SK-N-SH (cell line): ENCODE measurements around the gene SCGB1D2. TPM values are rescaled to one million over a fixed set of nuclear protein-coding genes. Genes with fewer than 3 reads are reported as not detected.

Source experiments
- CTCF ChIA-PET: fragments of 300-600, 350-600 bp; formaldehyde crosslinking; extraction: SDS; loops from one replicate; lab custom pipeline; 2021; lab: Yijun Ruan, JAX
- POLR2A ChIA-PET: fragments of 350-600 bp; sonication (Branson Sonifier 250); formaldehyde crosslinking; extraction: SDS; loops from one replicate; lab custom pipeline; 2020; ENCODE audit warnings: antibody characterized with exemption, inconsistent platforms; lab: Yijun Ruan, JAX
- DNase-seq: peaks from one replicate; pipeline ENCODE4 v3.0.0; 2012
- H2AFZ ChIP-seq: fragments of 200-600 bp; sonication (generic); 2 replicates; pipeline ENCODE4 v1.8.1; 2016; ENCODE audit warnings: antibody characterized with exemption, mild to moderate bottlenecking, low read depth
- H3F3A ChIP-seq: fragments of 200-600 bp; sonication (generic); replicated peaks from 2 replicates; pipeline ENCODE3; 2016; ENCODE audit warnings: antibody characterized with exemption, mild to moderate bottlenecking; ENCODE audit not compliant: insufficient read depth
- H3K27ac ChIP-seq, 2 experiments: fragments of 200-500 bp in 1 of 2; fragments of 200-600 bp in 1 of 2; sonication (Bioruptor generic) in 1 of 2; sonication (generic), shearing (Covaris generic) in 1 of 2; 2 replicates each; pipeline versions ENCODE4 v1.5.1 to v1.6.1; 2014 to 2016; ENCODE audit warnings: low read depth in 2 of 2, inconsistent platforms in 1 of 2, low read length in 1 of 2, mild to moderate bottlenecking in 1 of 2, mixed read lengths in 1 of 2
- H3K27me3 ChIP-seq: fragments of 200-600 bp; sonication (generic), shearing (Covaris generic); 2 replicates; pipeline ENCODE4 v1.6.1; 2016; ENCODE audit warnings: mixed run types; ENCODE audit not compliant: insufficient read depth
- H3K36me3 ChIP-seq, 2 experiments: fragments of 200-500 bp in 1 of 2; fragments of 200-600 bp in 1 of 2; sonication (Bioruptor generic) in 1 of 2; sonication (generic) in 1 of 2; replicated peaks in 1 of 2; 2 replicates each; pipeline versions ENCODE3 to v1.5.1; 2014 to 2016; ENCODE audit warnings: low read length in 1 of 2, mild to moderate bottlenecking in 1 of 2; ENCODE audit not compliant: insufficient read depth in 2 of 2, control insufficient read depth in 1 of 2
- H3K4me1 ChIP-seq, 2 experiments: fragments of 200-500 bp in 1 of 2; fragments of 200-600 bp in 1 of 2; sonication (Bioruptor generic) in 1 of 2; sonication (generic), shearing (Covaris generic) in 1 of 2; 2 replicates each; pipeline versions ENCODE4 v1.5.1 to v1.6.1; 2014 to 2016; ENCODE audit warnings: low read depth in 1 of 2, low read length in 1 of 2, mixed run types in 1 of 2; ENCODE audit not compliant: insufficient read depth in 2 of 2, control insufficient read depth in 1 of 2
- H3K4me2 ChIP-seq: fragments of 200-600 bp; sonication (generic), shearing (Covaris generic); 2 replicates; pipeline ENCODE4 v1.6.1; 2017; ENCODE audit warnings: mixed run types
- H3K4me3 ChIP-seq, 2 experiments: fragments of 200-500 bp in 1 of 2; fragments of 200-600 bp in 1 of 2; sonication (Bioruptor generic) in 1 of 2; sonication (generic), shearing (Covaris generic) in 1 of 2; 2 replicates each; pipeline versions ENCODE4 v1.5.1 to v1.8.1; 2014 to 2016; ENCODE audit warnings: low read depth in 2 of 2, inconsistent platforms in 1 of 2, low read length in 1 of 2, mild to moderate bottlenecking in 1 of 2, mixed read lengths in 1 of 2, moderate library complexity in 1 of 2
- H3K79me2 ChIP-seq: fragments of 200-600 bp; sonication (generic); 2 replicates; pipeline ENCODE4 v1.8.1; 2017; ENCODE audit warnings: mild to moderate bottlenecking; ENCODE audit not compliant: insufficient read depth
- H3K9ac ChIP-seq: fragments of 200-600 bp; sonication (generic); 2 replicates; pipeline ENCODE4 v1.6.1; 2017; ENCODE audit warnings: mixed run types
- H3K9me2 ChIP-seq: fragments of 200-600 bp; sonication (generic); 2 replicates; pipeline ENCODE4 v1.6.1; 2017; ENCODE audit warnings: mixed run types
- H3K9me3 ChIP-seq: fragments of 200-600 bp; sonication (generic); 2 replicates; pipeline ENCODE4 v1.6.1; 2017; ENCODE audit warnings: mixed run types, mild to moderate bottlenecking, moderate library complexity
- H4K20me1 ChIP-seq: fragments of 200-600 bp; sonication (generic); 2 replicates; pipeline ENCODE4 v1.6.1; 2017; ENCODE audit warnings: mild to moderate bottlenecking, mixed run types; ENCODE audit not compliant: insufficient read depth
- CHD2 ChIP-seq: fragments of 150-350 bp; IDR thresholded peaks from 2 replicates; pipeline ENCODE4 v1.6.1; 2018; ENCODE audit warnings: low read length; ENCODE audit not compliant: partially characterized antibody
- ELF1 ChIP-seq: IDR thresholded peaks from 2 replicates; pipeline ENCODE4 v1.4.0; 2012
- EP300 ChIP-seq, 2 experiments: IDR thresholded peaks; 2 replicates each; pipeline versions ENCODE4 v1.4.0 to v1.6.1; 2012; ENCODE audit warnings: borderline replicate concordance in 1 of 2, low read depth in 1 of 2, low read length in 1 of 2
- FOXM1 ChIP-seq: IDR thresholded peaks from 2 replicates; pipeline ENCODE4 v1.4.0; 2012; ENCODE audit warnings: low read depth, mild to moderate bottlenecking
- GATA2 ChIP-seq: sonication (generic); formaldehyde crosslinking; IDR thresholded peaks from 2 replicates; pipeline ENCODE4 v1.5.0; 2020; ENCODE audit warnings: mild to moderate bottlenecking, missing genetic modification reagents
- MEF2A ChIP-seq: IDR thresholded peaks from 2 replicates; pipeline ENCODE4 v1.4.0; 2012; ENCODE audit warnings: low read depth, borderline replicate concordance
- NFIC ChIP-seq: IDR thresholded peaks from 2 replicates; pipeline ENCODE4 v1.4.0; 2012; ENCODE audit warnings: borderline replicate concordance
- POLR2AphosphoS5 ChIP-seq: IDR thresholded peaks from 2 replicates; pipeline ENCODE4 v1.6.1; 2012; ENCODE audit warnings: low read depth, low read length
- RCOR1 ChIP-seq: fragments of 150-350 bp; IDR thresholded peaks from 2 replicates; pipeline ENCODE4 v1.6.1; 2017; ENCODE audit warnings: antibody characterized with exemption, low read length
- REST ChIP-seq: IDR thresholded peaks from 2 replicates; pipeline ENCODE4 v1.6.1; 2012; ENCODE audit warnings: mild to moderate bottlenecking, low read depth, low read length, moderate library complexity
- RFX5 ChIP-seq: IDR thresholded peaks from 2 replicates; pipeline ENCODE4 v1.6.1; 2012; ENCODE audit warnings: mild to moderate bottlenecking, improper control_type of control experiment, low read length
- SIN3A ChIP-seq: IDR thresholded peaks from 2 replicates; pipeline ENCODE4 v1.6.1; 2012; ENCODE audit warnings: low read depth, mild to moderate bottlenecking, low read length, moderate library complexity, borderline replicate concordance
- SMC3 ChIP-seq: IDR thresholded peaks from 2 replicates; pipeline ENCODE4 v1.6.1; 2012; ENCODE audit warnings: low read depth, low read length, improper control_type of control experiment
- TAF1 ChIP-seq: IDR thresholded peaks from 2 replicates; pipeline ENCODE4 v1.6.1; 2012; ENCODE audit warnings: low read depth, mild to moderate bottlenecking, low read length, moderate library complexity, borderline replicate concordance
- TCF12 ChIP-seq: IDR thresholded peaks from 2 replicates; pipeline ENCODE4 v1.4.0; 2012
- TEAD4 ChIP-seq: IDR thresholded peaks from 2 replicates; pipeline ENCODE4 v1.4.0; 2012; ENCODE audit warnings: mild to moderate bottlenecking, borderline replicate concordance; ENCODE audit not compliant: insufficient read depth
- USF2 ChIP-seq: fragments of 150-350 bp; IDR thresholded peaks from 2 replicates; pipeline ENCODE4 v1.6.1; 2017; ENCODE audit warnings: antibody characterized with exemption, low read length, low read depth, borderline replicate concordance
- WGBS: methylation state at CpG from one replicate; pipeline ENCODE4 v1.1.6; 2017; ENCODE audit warnings: low lambda C conversion rate; 5-methylcytosine and 5-hydroxymethylcytosine counted together
- polyA plus RNA-seq, 3 experiments: library from polyadenylated mRNA; depleted of rRNA; stranded (reverse); fragments of >200 nt; gene quantifications; 2 replicates each; pipeline ENCODE4 v1.2.3, GENCODE V29; 2012
- TF ChIP-seq, protein P1 (sequence below): IDR thresholded peaks from 2 replicates; pipeline ENCODE4 v1.4.0; 2012; ENCODE audit warnings: low read depth, borderline replicate concordance
- TF ChIP-seq, protein P2 (sequence below): fragments of 200-600 bp; sonication (generic); IDR thresholded peaks from 2 replicates; pipeline ENCODE4 v1.6.1; 2017; ENCODE audit warnings: antibody characterized with exemption, mild to moderate bottlenecking, moderate library complexity
- TF ChIP-seq, protein P3 (sequence below): IDR thresholded peaks from 2 replicates; pipeline ENCODE4 v1.4.0; 2012; ENCODE audit warnings: low read depth, borderline replicate concordance

Gene SCGB1D2
- polyA plus RNA-seq, 1 of the 3 experiments (the other 2 are of a cell fraction) = not detected

- POLR2A ChIA-PET = no interaction called here
- Histone ChIP-seq H3F3A (no peaks in the 10 kb centered on the region), H3K9me2 (no peaks in the 10 kb centered on the region)
- TF ChIP-seq RFX5 = no peak
- TF ChIP-seq FOXM1 = no peak
- TF ChIP-seq SIN3A = no peak
- no peak for TF ChIP-seq ELF1
- TF ChIP-seq CHD2 = no peak
- no peak for TF ChIP-seq USF2
- TF ChIP-seq, protein P1, sequence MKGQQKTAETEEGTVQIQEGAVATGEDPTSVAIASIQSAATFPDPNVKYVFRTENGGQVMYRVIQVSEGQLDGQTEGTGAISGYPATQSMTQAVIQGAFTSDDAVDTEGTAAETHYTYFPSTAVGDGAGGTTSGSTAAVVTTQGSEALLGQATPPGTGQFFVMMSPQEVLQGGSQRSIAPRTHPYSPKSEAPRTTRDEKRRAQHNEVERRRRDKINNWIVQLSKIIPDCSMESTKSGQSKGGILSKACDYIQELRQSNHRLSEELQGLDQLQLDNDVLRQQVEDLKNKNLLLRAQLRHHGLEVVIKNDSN = no peak
- TF ChIP-seq, protein P2, sequence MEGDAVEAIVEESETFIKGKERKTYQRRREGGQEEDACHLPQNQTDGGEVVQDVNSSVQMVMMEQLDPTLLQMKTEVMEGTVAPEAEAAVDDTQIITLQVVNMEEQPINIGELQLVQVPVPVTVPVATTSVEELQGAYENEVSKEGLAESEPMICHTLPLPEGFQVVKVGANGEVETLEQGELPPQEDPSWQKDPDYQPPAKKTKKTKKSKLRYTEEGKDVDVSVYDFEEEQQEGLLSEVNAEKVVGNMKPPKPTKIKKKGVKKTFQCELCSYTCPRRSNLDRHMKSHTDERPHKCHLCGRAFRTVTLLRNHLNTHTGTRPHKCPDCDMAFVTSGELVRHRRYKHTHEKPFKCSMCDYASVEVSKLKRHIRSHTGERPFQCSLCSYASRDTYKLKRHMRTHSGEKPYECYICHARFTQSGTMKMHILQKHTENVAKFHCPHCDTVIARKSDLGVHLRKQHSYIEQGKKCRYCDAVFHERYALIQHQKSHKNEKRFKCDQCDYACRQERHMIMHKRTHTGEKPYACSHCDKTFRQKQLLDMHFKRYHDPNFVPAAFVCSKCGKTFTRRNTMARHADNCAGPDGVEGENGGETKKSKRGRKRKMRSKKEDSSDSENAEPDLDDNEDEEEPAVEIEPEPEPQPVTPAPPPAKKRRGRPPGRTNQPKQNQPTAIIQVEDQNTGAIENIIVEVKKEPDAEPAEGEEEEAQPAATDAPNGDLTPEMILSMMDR = no peak
- TF ChIP-seq, protein P3, sequence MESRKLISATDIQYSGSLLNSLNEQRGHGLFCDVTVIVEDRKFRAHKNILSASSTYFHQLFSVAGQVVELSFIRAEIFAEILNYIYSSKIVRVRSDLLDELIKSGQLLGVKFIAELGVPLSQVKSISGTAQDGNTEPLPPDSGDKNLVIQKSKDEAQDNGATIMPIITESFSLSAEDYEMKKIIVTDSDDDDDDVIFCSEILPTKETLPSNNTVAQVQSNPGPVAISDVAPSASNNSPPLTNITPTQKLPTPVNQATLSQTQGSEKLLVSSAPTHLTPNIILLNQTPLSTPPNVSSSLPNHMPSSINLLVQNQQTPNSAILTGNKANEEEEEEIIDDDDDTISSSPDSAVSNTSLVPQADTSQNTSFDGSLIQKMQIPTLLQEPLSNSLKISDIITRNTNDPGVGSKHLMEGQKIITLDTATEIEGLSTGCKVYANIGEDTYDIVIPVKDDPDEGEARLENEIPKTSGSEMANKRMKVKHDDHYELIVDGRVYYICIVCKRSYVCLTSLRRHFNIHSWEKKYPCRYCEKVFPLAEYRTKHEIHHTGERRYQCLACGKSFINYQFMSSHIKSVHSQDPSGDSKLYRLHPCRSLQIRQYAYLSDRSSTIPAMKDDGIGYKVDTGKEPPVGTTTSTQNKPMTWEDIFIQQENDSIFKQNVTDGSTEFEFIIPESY = no peak
- no peak for TF ChIP-seq REST
- TF ChIP-seq POLR2AphosphoS5 = no peak
- TF ChIP-seq SMC3 = no peak
- TF ChIP-seq TCF12 = no peak
- TF ChIP-seq MEF2A = no peak
- no peak for TF ChIP-seq EP300 (IDR thresholded peaks at IDR 0.05; ENCODE audit: borderline replicate concordance in 1 of 2, low read depth in 1 of 2, low read length in 1 of 2)
- no peak for TF ChIP-seq GATA2 (CRISPR knock-in tag)
- TF ChIP-seq NFIC = no peak
- no peak for TF ChIP-seq RCOR1
- no peak for TF ChIP-seq TAF1
- no peak for TF ChIP-seq TEAD4
- TF ChIP-seq, all 33 proteins: peak for 0
- H3K27me3 ChIP-seq = peaks cover 7% of the 10 kb centered on the region; the same call in 1 of the 2 replicates
- no peak overlapping the region for H2AFZ ChIP-seq
- no peak overlapping the region for H3K27ac ChIP-seq
- H3K36me3 ChIP-seq = no peaks in the 10 kb centered on the region
- CTCF ChIA-PET = interaction anchor here (1.0 kb wide), 1 partner anchor 18 kb away, joined by 4 read pairs; no protein-coding TSS in a partner anchor
- H4K20me1 ChIP-seq = no peaks in the 10 kb centered on the region
- H3K79me2 ChIP-seq = no peaks in the 10 kb centered on the region
- H3K9me3 ChIP-seq = no peaks in the 10 kb centered on the region
- H3K9ac ChIP-seq = no peak overlapping the region
- H3K4me1 ChIP-seq = no peaks in the 10 kb centered on the region
- H3K4me3 ChIP-seq = no peak overlapping the region
- 13% methylated on average over 6 of the region's 6 CpGs for WGBS
- no peak for DNase-seq
- H3K4me2 ChIP-seq = no peak overlapping the region
These were observed 39.1 kb upstream of the SCGB1D2 start for GRCh38 chr11:62202910-62203309.
